ENCODE measurements around the gene PIK3IP1. TPM values are rescaled to one million over a fixed set of nuclear protein-coding genes. Genes with fewer than 3 reads are reported as not detected.

PIK3IP1 gene
- total and polyA plus RNA-seq, 9 of the 15 experiments (the other 6 are each of a cell fraction or from before 2014, with no cell fraction given) = 0.11 to 1.3 (median 0.77) TPM

GRCh38 chr22:31340765-31341247 is 48.5 kb upstream of the PIK3IP1 start:
- in situ Hi-C loops (cut with MboI) (no loop called here), intact Hi-C loops (cut with micrococcal nuclease) (no loop called here)
- Histone ChIP-seq H3K36me3 (ENCODE audit: control insufficient read depth, insufficient read depth, low read length) (peaks cover 31% of the 10 kb centered on the region; the same call in 2 of the 3 replicates), H3K27me3 (ENCODE audit: control insufficient read depth in 2 of 2, insufficient read depth in 2 of 2, low read length in 2 of 2) (no peaks in the 10 kb centered on the region), H3K9me1 (ENCODE audit: control insufficient read depth, insufficient read depth, low read length) (no peaks in the 10 kb centered on the region), H3K9me3 (replicated peaks; ENCODE audit: control insufficient read depth, insufficient read depth, low read depth, low read length) (no peaks in the 10 kb centered on the region), H2AFZ (ENCODE audit: low read depth, low read length) (no peak overlapping the region), H3K4me3 (no peak overlapping the region), H3K9ac (ENCODE audit: insufficient read depth in 1 of 2, low read depth in 2 of 2, low read length in 2 of 2) (no peak overlapping the region), H3K79me2 (ENCODE audit: control insufficient read depth, insufficient read depth, low read length) (peaks cover 3% of the 10 kb centered on the region; the same call in 2 of the 3 replicates), H3K27ac (ENCODE audit: extremely low read depth, low read depth, low read length) (no peak overlapping the region), H3K4me2 (ENCODE audit: insufficient read depth, low read length) (no peak overlapping the region), H4K20me1 (replicated peaks; ENCODE audit: control insufficient read depth, insufficient read depth, low read length) (no peaks in the 10 kb centered on the region), H3K4me1 (replicated peaks in 1 of 2; ENCODE audit: control insufficient read depth in 2 of 2, insufficient read depth in 2 of 2, low read length in 2 of 2) (peaks cover 2 to 29% of the 10 kb centered on the region in 2 experiments; a peak in 4 of 5 replicates)
- FAIRE-seq (no peak), DNase-seq (ENCODE audit: extremely low read depth in 1 of 4, low spot score in 3 of 4) (no peak), ATAC-seq (no peak)
- CTCF ChIA-PET (ENCODE audit: low intra/inter-chr PET ratio) = no interaction called here
- POLR2A ChIA-PET = interaction anchor here (0.6 to 0.7 kb wide), 2 partner anchors 48 to 147 kb away, joined by 3 read pairs; partner anchors contain the start of gene PIK3IP1
- TF ChIP-seq ZBTB8A (IDR thresholded peaks at IDR 0.05; ENCODE audit: partially characterized antibody) (no peak), NFIC (IDR thresholded peaks at IDR 0.05) (0 out of 2 replicates have a peak, but pooled peaks have one; percentile 7)
- WGBS (ENCODE audit: insufficient coverage, low coverage, missing lambda C conversion rate) = 67% methylated on average over 2 of the region's 2 CpGs
- no TSS peak for BruUV-seq (replicated peaks)

GRCh38 chr22:31340360-31340759 is 48.1 kb upstream of the PIK3IP1 start:
- Histone ChIP-seq H3K4me1 (replicated peaks in 1 of 2; ENCODE audit: control insufficient read depth in 2 of 2, insufficient read depth in 2 of 2, low read length in 2 of 2) (peaks cover 2 to 25% of the 10 kb centered on the region in 2 experiments; a peak in 4 of 5 replicates), H3K9me1 (ENCODE audit: control insufficient read depth, insufficient read depth, low read length) (no peaks in the 10 kb centered on the region), H3K4me3 (no peak overlapping the region), H3K79me2 (ENCODE audit: control insufficient read depth, insufficient read depth, low read length) (peaks cover 3% of the 10 kb centered on the region; the same call in 2 of the 3 replicates), H3K4me2 (ENCODE audit: insufficient read depth, low read length) (no peak overlapping the region), H3K27ac (ENCODE audit: extremely low read depth, low read depth, low read length) (no peak overlapping the region), H3K9ac (ENCODE audit: insufficient read depth in 1 of 2, low read depth in 2 of 2, low read length in 2 of 2) (no peak overlapping the region), H4K20me1 (replicated peaks; ENCODE audit: control insufficient read depth, insufficient read depth, low read length) (no peaks in the 10 kb centered on the region), H2AFZ (ENCODE audit: low read depth, low read length) (no peak overlapping the region), H3K27me3 (ENCODE audit: control insufficient read depth in 2 of 2, insufficient read depth in 2 of 2, low read length in 2 of 2) (no peaks in the 10 kb centered on the region), H3K36me3 (ENCODE audit: control insufficient read depth, insufficient read depth, low read length) (peaks cover 36% of the 10 kb centered on the region; the same call in 2 of the 3 replicates), H3K9me3 (replicated peaks; ENCODE audit: control insufficient read depth, insufficient read depth, low read depth, low read length) (no peaks in the 10 kb centered on the region)
- WGBS (ENCODE audit: insufficient coverage, low coverage, missing lambda C conversion rate) = 71% methylated on average over 6 of the region's 6 CpGs
- ChIA-PET POLR2A (interaction anchor here (0.6 to 1.4 kb wide), 2 partner anchors 22 to 147 kb away, joined by 3 to 5 read pairs; no protein-coding TSS in a partner anchor), CTCF (ENCODE audit: low intra/inter-chr PET ratio) (no interaction called here)
- in situ Hi-C loops (cut with MboI) (no loop called here), intact Hi-C loops (cut with micrococcal nuclease) (no loop called here)
- FAIRE-seq (no peak), DNase-seq (ENCODE audit: extremely low read depth in 1 of 4, low spot score in 3 of 4) (no peak), ATAC-seq (no peak)
- BruUV-seq (replicated peaks) = no TSS peak
- TF ChIP-seq RBM34 (IDR thresholded peaks at IDR 0.05; ENCODE audit: borderline replicate concordance, insufficient read depth, low read length) (no peak), CBFA2T2 (conservative IDR thresholded peaks at IDR 0.05) (no peak), ZNF232 (CRISPR knock-in tag; IDR thresholded peaks at IDR 0.05) (no peak), HDGF (IDR thresholded peaks at IDR 0.05) (no peak), ATF7 (IDR thresholded peaks at IDR 0.05) (no peak), ZNF444 (CRISPR knock-in tag; IDR thresholded peaks at IDR 0.05) (no peak), SMARCE1 (IDR thresholded peaks at IDR 0.05) (no peak), TEAD1 (CRISPR knock-in tag; IDR thresholded peaks at IDR 0.05) (no peak), RBM17 (IDR thresholded peaks at IDR 0.05; ENCODE audit: borderline replicate concordance, low read depth, low read length) (no peak), PHF8 (IDR thresholded peaks at IDR 0.05; ENCODE audit: borderline replicate concordance, low read length) (no peak), EP400 (IDR thresholded peaks at IDR 0.05) (no peak), STAT6 (CRISPR knock-in tag; IDR thresholded peaks at IDR 0.05) (no peak), ZNF184 (CRISPR knock-in tag; IDR thresholded peaks at IDR 0.05) (no peak), DNMT1 (IDR thresholded peaks at IDR 0.05) (no peak)
